Rectal smooth muscle tissue (tissue), 1 donor: ENCODE data around the gene DMTF1.
"Not testable (repeated sequence)": the region's sequence is repeated elsewhere in the genome, so short reads cannot be mapped to it uniquely, and the experiment has no call there.

ENCODE experiments used
- H3K27ac ChIP-seq: one replicate; pipeline ENCODE4 v1.7.0; 2013; ENCODE audit warnings: low read depth, low read length, inconsistent platforms
- H3K27me3 ChIP-seq: one replicate; pipeline ENCODE4 v1.7.0; 2013; ENCODE audit warnings: low read length; ENCODE audit not compliant: control insufficient read depth, insufficient read depth
- H3K36me3 ChIP-seq: one replicate; pipeline ENCODE4 v1.7.0; 2013; ENCODE audit warnings: low read length; ENCODE audit not compliant: control insufficient read depth, insufficient read depth
- H3K4me1 ChIP-seq: one replicate; pipeline ENCODE4 v1.7.0; 2013; ENCODE audit warnings: low read length; ENCODE audit not compliant: control insufficient read depth, insufficient read depth
- H3K4me3 ChIP-seq: one replicate; pipeline ENCODE4 v1.7.0; 2013; ENCODE audit warnings: low read length
- H3K9ac ChIP-seq: one replicate; pipeline ENCODE4 v1.7.0; 2013; ENCODE audit warnings: low read length

Gene DMTF1

GRCh38 chr7:87205701-87206100 is 53.4 kb downstream of the DMTF1 start:
- H3K9ac ChIP-seq, H3K4me1 ChIP-seq, H3K36me3 ChIP-seq, H3K27ac ChIP-seq, H3K4me3 ChIP-seq, H3K27me3 ChIP-seq: not testable (repeated sequence)

GRCh38 chr7:87206361-87206760 is 54.1 kb downstream of the DMTF1 start:
- Histone ChIP-seq H3K4me3 (no peak overlapping the region), H3K9ac (no peak overlapping the region), H3K27me3 (no peaks in the 10 kb centered on the region), H3K4me1 (no peaks in the 10 kb centered on the region), H3K27ac (no peak overlapping the region), H3K36me3 (peaks cover 4% of the 10 kb centered on the region)

- Histone ChIP-seq H3K4me3 (no peak overlapping the region), H3K9ac (no peak overlapping the region), H3K36me3 (peaks cover 4% of the 10 kb centered on the region), H3K27ac (no peak overlapping the region), H3K4me1 (no peaks in the 10 kb centered on the region), H3K27me3 (no peaks in the 10 kb centered on the region)
These were observed 57.2 kb downstream of the DMTF1 start for GRCh38 chr7:87209295-87209924.

- H3K36me3 ChIP-seq: peaks cover 2% of the 10 kb centered on the region
- H3K4me1 ChIP-seq: no peaks in the 10 kb centered on the region
- H3K27ac ChIP-seq: no peak overlapping the region
- H3K4me3 ChIP-seq: no peak overlapping the region
- H3K27me3 ChIP-seq: no peaks in the 10 kb centered on the region
- H3K9ac ChIP-seq: no peak overlapping the region
These were observed 58.3 kb downstream of the DMTF1 start for GRCh38 chr7:87210506-87210905.

- no peak overlapping the region for H3K27ac ChIP-seq
- H3K4me1 ChIP-seq: no peaks in the 10 kb centered on the region
These were observed 60.2 kb downstream of the DMTF1 start for GRCh38 chr7:87212498-87212897.

GRCh38 chr7:87213252-87213651 is 61.0 kb downstream of the DMTF1 start:
- no peak overlapping the region for H3K27ac ChIP-seq
- H3K4me3 ChIP-seq: no peak overlapping the region
- H3K27me3 ChIP-seq: no peaks in the 10 kb centered on the region
- no peak overlapping the region for H3K9ac ChIP-seq
- H3K4me1 ChIP-seq: no peaks in the 10 kb centered on the region
- H3K36me3 ChIP-seq: no peaks in the 10 kb centered on the region

More at GRCh38 chr7:87212498-87212897, 60.2 kb downstream of the DMTF1 start:
- Histone ChIP-seq H3K27me3 (no peaks in the 10 kb centered on the region), H3K36me3 (peaks cover 2% of the 10 kb centered on the region), H3K4me3 (no peak overlapping the region), H3K9ac (no peak overlapping the region)

- H3K9ac ChIP-seq: no peak overlapping the region
- no peak overlapping the region for H3K4me3 ChIP-seq
- no peaks in the 10 kb centered on the region for H3K4me1 ChIP-seq
- H3K27ac ChIP-seq: no peak overlapping the region
- no peaks in the 10 kb centered on the region for H3K27me3 ChIP-seq
- H3K36me3 ChIP-seq: no peaks in the 10 kb centered on the region
These were observed 61.6 kb downstream of the DMTF1 start for GRCh38 chr7:87213811-87214210.

GRCh38 chr7:87215046-87215445 is 62.8 kb downstream of the DMTF1 start:
- Histone ChIP-seq H3K9ac (no peak overlapping the region), H3K36me3 (no peaks in the 10 kb centered on the region), H3K27me3 (no peaks in the 10 kb centered on the region), H3K4me1 (no peaks in the 10 kb centered on the region), H3K4me3 (no peak overlapping the region), H3K27ac (no peak overlapping the region)

- Histone ChIP-seq H3K4me3 (peak overlapping the region; percentile 22), H3K36me3 (no peaks in the 10 kb centered on the region), H3K9ac (no peak overlapping the region), H3K27me3 (no peaks in the 10 kb centered on the region), H3K4me1 (no peaks in the 10 kb centered on the region), H3K27ac (no peak overlapping the region)
These were observed 64.7 kb downstream of the DMTF1 start for GRCh38 chr7:87216701-87217508.

GRCh38 chr7:87217983-87218653 is 65.9 kb downstream of the DMTF1 start:
- Histone ChIP-seq H3K27me3 (no peaks in the 10 kb centered on the region), H3K9ac (no peak overlapping the region), H3K4me3 (peak overlapping the region; percentile 94), H3K27ac (no peak overlapping the region), H3K36me3 (no peaks in the 10 kb centered on the region), H3K4me1 (no peaks in the 10 kb centered on the region)

GRCh38 chr7:87218796-87219544 is 66.7 kb downstream of the DMTF1 start:
- H3K36me3 ChIP-seq: no peaks in the 10 kb centered on the region
- peak overlapping the region; percentile 74 for H3K9ac ChIP-seq
- H3K4me1 ChIP-seq: no peaks in the 10 kb centered on the region
- peak overlapping the region; percentile 94 for H3K4me3 ChIP-seq
- peak overlapping the region; percentile 77 for H3K27ac ChIP-seq
- H3K27me3 ChIP-seq: no peaks in the 10 kb centered on the region

GRCh38 chr7:87219545-87220025 is 67.3 kb downstream of the DMTF1 start, which contains the start of gene TMEM243:
TSS of gene TMEM243 (minus strand) at chr7:87219732. CDS start at chr7:87219503, 229 bp downstream.
- H3K27ac ChIP-seq: peak within 1 kb of the TSS; percentile 77
- H3K36me3 ChIP-seq: no peaks in the 10 kb centered on the region
- H3K27me3 ChIP-seq: no peaks in the 10 kb centered on the region
- peak within 1 kb of the TSS; percentile 74 for H3K9ac ChIP-seq
- peak within 1 kb of the TSS; percentile 94 for H3K4me3 ChIP-seq
- H3K4me1 ChIP-seq: no peaks in the 10 kb centered on the region
